Measurements from ENCODE around the gene VWA8. TPM values are rescaled to one million over a fixed set of nuclear protein-coding genes. Genes with fewer than 3 reads are reported as not detected.

The VWA8 gene
- total and polyA plus RNA-seq, 2 experiments from 2014 or later: 6.3 to 24.6 TPM

DNA sequence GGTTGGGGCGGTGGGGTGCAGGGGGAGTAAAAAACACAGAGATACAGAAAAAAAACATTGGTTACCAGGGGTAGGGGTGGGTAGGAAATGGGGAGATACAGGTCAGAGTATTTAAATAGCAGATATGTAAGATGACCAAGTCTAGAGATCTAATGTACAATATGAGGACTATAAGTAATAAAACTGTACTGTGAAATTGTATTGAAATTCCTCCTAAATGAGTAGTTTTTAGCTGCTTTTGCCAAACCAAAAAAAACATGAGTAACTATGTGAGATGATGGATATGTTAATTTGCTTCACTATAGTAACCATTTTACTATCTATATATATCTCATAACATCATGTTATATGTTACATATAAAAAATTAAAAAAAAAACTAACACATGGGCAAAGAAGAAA lies 29.6 kb downstream of the VWA8 start:
- peaks cover 4% of the 10 kb centered on the region; the same call in 1 of the 3 replicates for H3K4me1 Mint-ChIP-seq
- no peak overlapping the region for H3K4me2 ChIP-seq
- TF ChIP-seq ZNF462 (CRISPR knock-in tag; IDR thresholded peaks at IDR 0.05): no peak
- TF ChIP-seq, protein P1, sequence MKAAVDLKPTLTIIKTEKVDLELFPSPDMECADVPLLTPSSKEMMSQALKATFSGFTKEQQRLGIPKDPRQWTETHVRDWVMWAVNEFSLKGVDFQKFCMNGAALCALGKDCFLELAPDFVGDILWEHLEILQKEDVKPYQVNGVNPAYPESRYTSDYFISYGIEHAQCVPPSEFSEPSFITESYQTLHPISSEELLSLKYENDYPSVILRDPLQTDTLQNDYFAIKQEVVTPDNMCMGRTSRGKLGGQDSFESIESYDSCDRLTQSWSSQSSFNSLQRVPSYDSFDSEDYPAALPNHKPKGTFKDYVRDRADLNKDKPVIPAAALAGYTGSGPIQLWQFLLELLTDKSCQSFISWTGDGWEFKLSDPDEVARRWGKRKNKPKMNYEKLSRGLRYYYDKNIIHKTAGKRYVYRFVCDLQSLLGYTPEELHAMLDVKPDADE (IDR thresholded peaks at IDR 0.05): no peak
- TF ChIP-seq, protein P2, sequence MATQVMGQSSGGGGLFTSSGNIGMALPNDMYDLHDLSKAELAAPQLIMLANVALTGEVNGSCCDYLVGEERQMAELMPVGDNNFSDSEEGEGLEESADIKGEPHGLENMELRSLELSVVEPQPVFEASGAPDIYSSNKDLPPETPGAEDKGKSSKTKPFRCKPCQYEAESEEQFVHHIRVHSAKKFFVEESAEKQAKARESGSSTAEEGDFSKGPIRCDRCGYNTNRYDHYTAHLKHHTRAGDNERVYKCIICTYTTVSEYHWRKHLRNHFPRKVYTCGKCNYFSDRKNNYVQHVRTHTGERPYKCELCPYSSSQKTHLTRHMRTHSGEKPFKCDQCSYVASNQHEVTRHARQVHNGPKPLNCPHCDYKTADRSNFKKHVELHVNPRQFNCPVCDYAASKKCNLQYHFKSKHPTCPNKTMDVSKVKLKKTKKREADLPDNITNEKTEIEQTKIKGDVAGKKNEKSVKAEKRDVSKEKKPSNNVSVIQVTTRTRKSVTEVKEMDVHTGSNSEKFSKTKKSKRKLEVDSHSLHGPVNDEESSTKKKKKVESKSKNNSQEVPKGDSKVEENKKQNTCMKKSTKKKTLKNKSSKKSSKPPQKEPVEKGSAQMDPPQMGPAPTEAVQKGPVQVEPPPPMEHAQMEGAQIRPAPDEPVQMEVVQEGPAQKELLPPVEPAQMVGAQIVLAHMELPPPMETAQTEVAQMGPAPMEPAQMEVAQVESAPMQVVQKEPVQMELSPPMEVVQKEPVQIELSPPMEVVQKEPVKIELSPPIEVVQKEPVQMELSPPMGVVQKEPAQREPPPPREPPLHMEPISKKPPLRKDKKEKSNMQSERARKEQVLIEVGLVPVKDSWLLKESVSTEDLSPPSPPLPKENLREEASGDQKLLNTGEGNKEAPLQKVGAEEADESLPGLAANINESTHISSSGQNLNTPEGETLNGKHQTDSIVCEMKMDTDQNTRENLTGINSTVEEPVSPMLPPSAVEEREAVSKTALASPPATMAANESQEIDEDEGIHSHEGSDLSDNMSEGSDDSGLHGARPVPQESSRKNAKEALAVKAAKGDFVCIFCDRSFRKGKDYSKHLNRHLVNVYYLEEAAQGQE (IDR thresholded peaks at IDR 0.05; ENCODE audit: unreplicated experiment): no peak
- no peak for TF ChIP-seq STAT1 (IDR thresholded peaks at IDR 0.05; ENCODE audit: unreplicated experiment)
- TF ChIP-seq CREB1 (CRISPR knock-in tag; IDR thresholded peaks at IDR 0.05; ENCODE audit: low read depth): no peak
- TF ChIP-seq JUNB (IDR thresholded peaks at IDR 0.05; ENCODE audit: unreplicated experiment): no peak
- TF ChIP-seq ZNF331 (CRISPR knock-in tag; IDR thresholded peaks at IDR 0.05; ENCODE audit: low read depth): no peak
- TF ChIP-seq, protein P3, sequence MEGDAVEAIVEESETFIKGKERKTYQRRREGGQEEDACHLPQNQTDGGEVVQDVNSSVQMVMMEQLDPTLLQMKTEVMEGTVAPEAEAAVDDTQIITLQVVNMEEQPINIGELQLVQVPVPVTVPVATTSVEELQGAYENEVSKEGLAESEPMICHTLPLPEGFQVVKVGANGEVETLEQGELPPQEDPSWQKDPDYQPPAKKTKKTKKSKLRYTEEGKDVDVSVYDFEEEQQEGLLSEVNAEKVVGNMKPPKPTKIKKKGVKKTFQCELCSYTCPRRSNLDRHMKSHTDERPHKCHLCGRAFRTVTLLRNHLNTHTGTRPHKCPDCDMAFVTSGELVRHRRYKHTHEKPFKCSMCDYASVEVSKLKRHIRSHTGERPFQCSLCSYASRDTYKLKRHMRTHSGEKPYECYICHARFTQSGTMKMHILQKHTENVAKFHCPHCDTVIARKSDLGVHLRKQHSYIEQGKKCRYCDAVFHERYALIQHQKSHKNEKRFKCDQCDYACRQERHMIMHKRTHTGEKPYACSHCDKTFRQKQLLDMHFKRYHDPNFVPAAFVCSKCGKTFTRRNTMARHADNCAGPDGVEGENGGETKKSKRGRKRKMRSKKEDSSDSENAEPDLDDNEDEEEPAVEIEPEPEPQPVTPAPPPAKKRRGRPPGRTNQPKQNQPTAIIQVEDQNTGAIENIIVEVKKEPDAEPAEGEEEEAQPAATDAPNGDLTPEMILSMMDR (conservative IDR thresholded peaks at IDR 0.05; ENCODE audit: low read depth in 2 of 2): no peak
- TF ChIP-seq NANOG (IDR thresholded peaks at IDR 0.05; ENCODE audit: borderline replicate concordance): no peak
- no peak for TF ChIP-seq POLR2AphosphoS5 (IDR thresholded peaks at IDR 0.05; ENCODE audit: low read depth)

More for the DNA sequence above, 29.6 kb downstream of the VWA8 start:
- no peaks in the 10 kb centered on the region for H3K9me3 Mint-ChIP-seq
- H2AFZ ChIP-seq: no peak overlapping the region
- DNase-seq (ENCODE audit: low spot score): no peak
- no peaks in the 10 kb centered on the region for H3K27me3 ChIP-seq (ENCODE audit: insufficient read depth)
- no peaks in the 10 kb centered on the region for H3K4me1 ChIP-seq (ENCODE audit: insufficient read depth)
- no peak overlapping the region for H3K4me3 ChIP-seq
- H4K20me1 ChIP-seq (replicated peaks; ENCODE audit: insufficient read depth): no peaks in the 10 kb centered on the region
- H3F3A ChIP-seq (replicated peaks; ENCODE audit: low read depth): no peaks in the 10 kb centered on the region
- H3K27ac ChIP-seq (ENCODE audit: low read depth): no peak overlapping the region
- H3K9me2 ChIP-seq (ENCODE audit: insufficient read depth): no peaks in the 10 kb centered on the region
- H3K36me3 ChIP-seq (ENCODE audit: insufficient read depth): no peaks in the 10 kb centered on the region
- no peak for ATAC-seq
- H3K27ac Mint-ChIP-seq: no peak overlapping the region
- 0 out of 3 replicates have a peak, but pooled peaks cover 4% of the 10 kb centered on the region for H3K36me3 Mint-ChIP-seq (ENCODE audit: low read depth)
- no peak overlapping the region for H3K4me3 Mint-ChIP-seq
- peaks cover 27% of the 10 kb centered on the region for H3K79me2 ChIP-seq (replicated peaks; ENCODE audit: insufficient read depth)
- H3K27me3 Mint-ChIP-seq (ENCODE audit: insufficient read depth, low read depth, poor library complexity): no peaks in the 10 kb centered on the region

Measured in GM23338 (cell line).